A172 (cell line): ENCODE data around the gene ENTPD8. TPM values are rescaled to one million over a fixed set of nuclear protein-coding genes. Genes with fewer than 3 reads are reported as not detected.
"Not testable (repeated sequence)": the region's sequence is repeated elsewhere in the genome, so short reads cannot be mapped to it uniquely, and the experiment has no call there.

Experiments
- DNase-seq: peaks from one replicate; pipeline ENCODE4 v3.0.0-alpha.2; 2015; ENCODE audit warnings: low spot score
- total RNA-seq: library from RNA; depleted of rRNA; stranded (reverse); fragments of >200 nt; shearing (Covaris generic); gene quantifications from 2 replicates; pipeline ENCODE4 v1.2.3, GENCODE V29; 2014

The ENTPD8 gene
- total RNA-seq, 1 experiment from 2014 or later, result 0.83 TPM

DNA sequence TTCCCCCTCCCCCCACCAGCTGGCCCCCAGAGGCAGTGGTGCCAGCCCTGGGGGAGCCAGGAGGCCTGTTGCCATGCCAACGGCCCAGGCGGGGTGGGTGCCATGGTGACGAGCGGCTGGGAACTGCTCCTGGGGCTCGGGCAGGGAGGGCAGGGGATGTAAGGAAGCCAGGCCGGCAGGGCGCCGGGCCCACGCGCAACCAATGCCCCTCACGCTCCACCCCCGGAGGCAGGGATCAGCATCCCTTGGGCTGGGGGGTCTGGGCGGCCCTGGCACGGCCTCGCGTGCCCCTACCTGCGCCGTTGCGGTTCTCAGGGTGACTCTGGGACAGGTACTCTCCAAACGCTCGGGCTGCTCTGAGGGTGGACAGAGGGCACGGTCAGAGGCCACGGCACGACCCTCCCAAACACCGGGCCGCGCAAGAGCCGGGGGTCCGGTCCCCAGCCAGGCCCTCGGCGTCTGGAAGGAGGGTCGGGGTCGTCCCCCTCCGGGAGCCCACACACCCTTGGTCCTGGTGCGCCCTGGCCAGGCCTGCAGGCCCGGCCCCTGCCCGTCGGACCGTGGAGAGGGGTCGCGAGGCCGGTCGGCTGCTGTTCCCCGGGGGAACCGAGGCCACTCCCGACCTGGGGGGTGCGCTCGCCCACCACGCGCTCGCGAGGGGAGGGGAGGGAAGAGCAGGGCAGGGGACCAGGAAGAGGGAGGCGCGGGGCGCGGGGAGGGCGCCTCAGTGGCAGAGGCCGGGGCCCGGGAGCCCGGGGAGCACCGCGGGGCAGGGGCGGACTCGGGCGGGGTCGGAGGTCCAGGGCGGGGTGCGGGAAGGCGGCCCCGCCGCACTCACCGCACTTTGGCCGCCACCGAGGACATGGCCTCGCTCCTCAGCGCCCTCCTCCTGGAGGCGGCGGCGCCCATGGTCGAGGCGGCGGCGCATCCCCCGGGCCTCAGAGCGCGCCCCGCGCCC, 17.3 kb upstream of the ENTPD8 start:
- DNase-seq, result no peak

DNA sequence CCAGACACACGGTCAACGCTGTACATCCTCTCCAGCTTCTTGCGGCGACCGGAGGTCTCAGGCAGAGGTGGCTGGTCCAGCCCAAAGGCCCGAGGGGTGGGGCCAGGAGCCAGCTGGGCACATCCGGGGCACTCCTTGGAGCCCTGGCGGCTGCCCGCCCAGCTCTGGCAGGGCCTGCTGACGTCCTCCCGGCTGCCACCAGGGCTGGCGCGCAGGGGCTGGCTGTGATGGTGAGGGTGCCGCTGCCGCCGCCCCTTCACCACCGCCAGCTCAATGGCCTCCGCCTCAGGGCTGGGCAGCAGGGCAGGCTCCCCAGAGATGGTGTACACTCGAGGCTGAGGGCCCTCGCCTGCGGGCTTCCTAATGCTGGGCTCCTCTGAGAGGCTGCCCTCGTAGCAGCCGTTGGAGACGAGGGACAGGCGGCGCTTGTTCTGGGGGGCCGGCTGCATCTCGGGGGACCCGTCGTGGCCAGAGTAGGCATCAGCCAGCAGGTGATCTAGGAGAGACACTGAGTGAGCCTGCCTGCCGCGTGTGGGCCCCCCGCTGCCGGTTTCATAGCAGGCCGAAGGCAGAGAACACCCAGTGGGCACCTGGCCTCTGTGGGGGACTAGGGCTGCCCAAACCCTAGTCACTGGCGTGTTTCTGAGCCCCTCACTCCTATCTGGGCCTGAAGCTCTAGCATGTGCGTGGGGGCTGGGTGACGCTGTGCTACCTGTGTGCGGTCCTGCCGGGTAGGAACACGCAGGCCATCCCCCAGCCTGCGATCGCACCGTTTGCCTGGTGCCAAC, 16.4 kb upstream of the ENTPD8 start:
- DNase-seq, result no peak

DNA sequence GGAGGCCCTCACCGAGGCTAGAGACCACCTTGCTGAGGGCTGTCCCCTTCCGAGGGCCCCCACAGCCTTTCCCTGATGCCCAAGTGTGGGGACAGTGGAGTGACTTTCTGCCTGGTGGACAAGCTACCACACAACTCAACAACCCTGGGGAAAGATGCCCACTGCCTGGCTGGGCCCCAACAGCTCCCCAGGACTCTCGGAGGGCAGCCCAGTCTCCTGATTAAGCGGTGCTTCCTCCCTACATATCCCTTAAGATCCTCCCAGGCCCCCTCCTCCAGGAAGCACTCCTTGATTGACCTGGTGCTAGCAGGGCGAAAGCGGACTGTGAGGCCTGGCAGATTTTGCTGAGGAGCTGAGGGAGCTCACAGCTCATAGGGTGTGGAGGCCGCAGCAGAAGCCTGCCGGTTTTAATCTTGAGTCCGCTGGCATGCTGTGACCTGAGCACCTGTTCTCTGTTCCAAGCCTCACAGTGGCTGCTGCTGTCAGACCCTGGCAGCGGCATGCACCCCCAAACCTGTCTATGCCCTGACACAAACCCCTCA, 15.8 kb upstream of the ENTPD8 start:
- no peak for DNase-seq

DNA sequence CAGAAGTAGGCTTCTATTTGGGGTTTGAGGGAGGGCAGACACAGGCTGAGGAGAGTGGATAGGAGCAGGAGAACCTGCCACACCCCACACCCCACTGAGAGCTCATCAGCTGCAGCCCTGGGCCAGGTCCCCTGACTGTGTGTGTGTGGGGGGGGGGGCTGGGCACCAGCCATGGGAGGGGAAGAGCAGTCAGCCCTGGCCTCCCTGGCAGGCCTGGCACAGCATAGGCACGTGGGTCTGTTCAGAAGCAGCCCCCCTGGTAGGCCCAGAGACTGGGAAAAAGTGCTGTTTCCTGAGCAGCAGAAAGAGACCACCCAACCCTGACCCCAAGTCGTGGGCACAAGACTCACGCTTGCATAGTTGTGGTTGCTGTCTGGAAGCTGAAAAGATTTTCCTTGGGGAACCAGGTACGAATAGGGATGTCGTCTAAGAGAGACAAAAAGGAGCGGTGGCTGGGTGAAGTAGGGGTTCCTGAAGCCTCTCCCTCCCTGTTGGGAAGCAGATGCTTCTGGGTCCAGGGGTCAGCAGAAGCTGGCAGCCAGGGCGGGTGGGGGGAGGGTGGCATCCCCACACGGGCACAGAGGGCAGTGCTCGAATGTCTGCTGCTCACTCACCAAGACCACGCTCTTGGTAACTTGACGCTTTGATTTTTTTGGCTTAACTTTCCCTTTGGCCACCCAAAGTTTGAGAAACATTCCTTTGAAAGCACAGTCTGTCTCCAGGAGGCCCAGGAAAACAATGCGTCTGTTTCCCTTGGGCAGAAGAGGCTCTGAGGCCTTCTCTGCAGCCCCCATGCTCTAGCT, 15.1 kb upstream of the ENTPD8 start:
- DNase-seq, result no peak

DNA sequence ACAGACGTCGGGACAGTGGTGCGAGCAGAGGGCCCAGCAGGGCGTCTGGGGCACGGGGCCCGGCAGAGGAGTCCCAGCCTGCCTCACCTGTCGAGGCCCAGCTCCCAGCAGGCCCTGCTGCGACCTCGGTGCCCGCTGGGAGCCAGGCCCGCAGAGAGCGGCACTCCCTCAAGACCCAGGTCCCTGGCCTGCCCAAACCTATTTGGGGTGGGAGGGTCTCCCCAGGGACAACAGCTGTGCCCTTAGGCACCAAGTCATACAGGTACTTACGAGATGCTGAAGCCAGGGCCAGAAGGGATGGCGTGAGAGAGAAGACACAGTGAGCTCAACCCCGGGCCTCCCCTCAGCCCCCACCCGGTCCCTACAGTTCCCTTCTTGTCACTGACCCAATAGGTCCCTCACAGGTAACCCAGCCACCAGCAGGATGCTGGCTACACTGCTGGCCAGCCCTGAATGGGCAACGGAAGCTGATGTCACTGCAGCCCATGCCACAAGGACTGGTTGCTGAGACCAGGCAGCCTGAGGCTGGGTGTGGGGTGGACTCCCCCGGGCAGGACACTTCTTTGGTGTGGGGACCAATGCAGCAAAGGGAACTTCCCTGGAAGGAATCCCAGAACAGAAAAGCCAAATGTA, 14.3 kb upstream of the ENTPD8 start:
- no peak for DNase-seq

DNA sequence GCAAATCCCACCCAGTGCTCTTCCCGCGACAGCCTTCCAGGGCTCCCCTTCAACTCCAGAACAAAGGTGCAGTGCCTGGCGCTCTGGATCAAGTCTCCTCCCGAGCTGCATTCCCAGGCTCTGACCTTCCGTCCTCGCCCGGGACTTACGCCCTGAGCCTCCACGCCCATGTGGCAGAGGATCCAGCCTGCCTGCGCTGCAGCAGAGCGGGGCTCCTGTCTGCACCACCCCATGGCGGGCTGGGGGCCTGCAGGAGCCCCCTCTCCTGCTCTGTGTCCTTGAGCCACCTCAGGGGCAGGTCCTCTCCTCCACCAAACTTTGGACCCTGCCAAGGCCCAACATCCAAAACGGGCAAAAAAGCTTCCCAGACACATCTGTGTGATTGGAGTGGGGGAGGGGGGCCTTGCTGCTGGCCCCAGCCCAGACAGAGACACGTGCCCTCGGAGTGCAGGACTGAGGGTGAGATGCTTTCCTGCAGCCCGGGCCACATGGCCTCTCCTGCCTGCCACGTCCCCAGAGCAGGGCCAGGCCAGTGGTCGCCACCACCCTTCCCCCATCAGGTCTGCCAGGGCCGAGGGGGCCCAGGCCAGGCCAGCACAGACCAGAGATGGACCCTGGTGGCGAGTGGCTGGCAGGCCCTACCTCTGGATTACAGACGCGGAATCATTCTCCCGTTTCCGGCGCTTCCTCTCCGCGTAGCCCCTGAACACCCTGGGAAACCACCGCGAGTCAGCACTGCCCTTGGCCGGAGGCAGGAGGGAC, 13.6 kb upstream of the ENTPD8 start:
- DNase-seq, result no peak

DNA sequence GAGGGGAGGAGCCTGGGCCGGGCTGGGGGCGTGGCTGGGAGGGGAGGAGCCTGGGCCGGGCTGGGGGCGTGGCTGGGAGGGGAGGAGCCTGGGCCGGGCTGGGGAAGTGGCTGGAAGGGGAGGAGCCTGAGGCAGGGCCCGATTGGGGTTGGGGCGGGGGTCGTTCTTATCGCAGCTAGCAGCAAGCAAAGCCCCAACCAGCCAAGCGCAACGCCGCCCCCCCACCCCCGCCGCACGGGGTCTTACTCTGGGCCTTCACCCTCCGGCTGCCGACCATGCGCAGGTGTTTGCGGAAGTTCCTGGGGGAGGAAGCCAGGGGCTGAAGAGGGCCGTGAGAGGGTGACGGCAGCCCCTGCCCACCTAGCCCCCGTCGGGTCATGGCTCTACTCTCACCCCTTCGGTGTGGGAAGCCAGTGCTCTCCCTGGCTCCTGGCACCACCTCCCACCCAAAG, 13.0 kb upstream of the ENTPD8 start:
- DNase-seq, result no peak

DNA sequence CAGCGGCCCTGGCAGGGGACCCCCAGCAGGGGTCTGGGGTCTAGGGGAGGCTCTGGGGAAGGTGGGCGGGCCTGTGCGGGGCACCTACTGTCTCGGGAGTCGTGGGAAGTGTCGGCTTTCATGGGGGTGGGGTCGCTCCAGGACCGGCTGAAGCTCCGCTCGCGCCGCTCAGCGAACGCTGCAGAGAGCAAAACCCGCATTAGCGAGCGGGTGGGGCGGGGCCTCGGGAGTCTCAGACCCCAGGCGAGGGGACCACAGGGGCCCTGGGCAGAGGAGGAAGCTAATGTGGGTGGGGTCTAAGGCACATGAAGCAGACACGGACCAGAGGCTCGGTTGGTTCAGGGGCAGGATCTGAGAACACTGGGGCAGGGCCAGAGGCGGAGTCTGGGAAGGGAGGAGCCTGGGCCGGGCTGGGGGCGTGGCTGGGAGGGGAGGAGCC, 12.5 kb upstream of the ENTPD8 start:
- no peak for DNase-seq

DNA sequence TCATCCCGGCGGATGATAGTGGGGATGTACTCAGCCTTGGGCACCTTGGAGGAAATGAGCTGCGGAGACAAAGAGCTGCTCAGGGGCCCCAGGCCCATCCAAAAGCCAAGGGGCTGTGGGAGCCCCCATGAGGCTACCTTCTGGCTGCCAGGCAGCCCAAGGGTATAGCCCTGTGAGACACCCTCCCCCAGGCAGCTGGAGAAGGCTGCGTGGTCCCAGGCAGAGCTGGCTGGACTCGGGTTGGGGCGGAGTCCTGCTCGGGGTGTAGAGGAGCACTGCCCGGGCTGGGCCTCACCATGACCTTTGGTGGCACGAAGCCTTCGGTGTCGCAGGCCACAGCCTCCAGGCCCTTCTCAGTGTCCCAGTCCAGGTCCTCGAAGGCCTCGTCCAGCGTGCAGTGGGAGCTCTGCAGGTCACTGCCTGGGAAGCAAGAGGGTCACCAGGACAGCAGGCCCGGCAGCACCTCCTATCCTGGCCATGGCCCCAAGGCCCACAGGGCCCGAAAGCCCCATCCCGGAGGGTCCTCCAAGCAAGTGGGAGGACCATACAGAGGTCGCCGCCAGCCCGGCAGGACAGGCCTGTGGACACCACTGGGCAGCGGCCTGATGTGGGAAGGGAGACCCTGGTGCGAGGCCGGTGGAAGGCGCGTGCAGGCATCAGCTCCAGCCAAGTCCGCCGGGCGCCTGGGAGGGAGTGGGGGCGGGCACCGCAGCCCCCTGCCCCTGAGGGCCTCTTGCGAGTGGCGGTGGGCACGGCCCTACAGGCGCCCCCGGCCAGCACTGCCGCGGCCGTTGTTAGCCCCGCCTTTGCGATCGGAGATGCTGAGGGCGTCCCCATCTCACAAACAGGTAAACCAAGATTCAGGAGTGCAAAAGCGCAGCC, 11.8 kb upstream of the ENTPD8 start:
- no peak for DNase-seq

DNA sequence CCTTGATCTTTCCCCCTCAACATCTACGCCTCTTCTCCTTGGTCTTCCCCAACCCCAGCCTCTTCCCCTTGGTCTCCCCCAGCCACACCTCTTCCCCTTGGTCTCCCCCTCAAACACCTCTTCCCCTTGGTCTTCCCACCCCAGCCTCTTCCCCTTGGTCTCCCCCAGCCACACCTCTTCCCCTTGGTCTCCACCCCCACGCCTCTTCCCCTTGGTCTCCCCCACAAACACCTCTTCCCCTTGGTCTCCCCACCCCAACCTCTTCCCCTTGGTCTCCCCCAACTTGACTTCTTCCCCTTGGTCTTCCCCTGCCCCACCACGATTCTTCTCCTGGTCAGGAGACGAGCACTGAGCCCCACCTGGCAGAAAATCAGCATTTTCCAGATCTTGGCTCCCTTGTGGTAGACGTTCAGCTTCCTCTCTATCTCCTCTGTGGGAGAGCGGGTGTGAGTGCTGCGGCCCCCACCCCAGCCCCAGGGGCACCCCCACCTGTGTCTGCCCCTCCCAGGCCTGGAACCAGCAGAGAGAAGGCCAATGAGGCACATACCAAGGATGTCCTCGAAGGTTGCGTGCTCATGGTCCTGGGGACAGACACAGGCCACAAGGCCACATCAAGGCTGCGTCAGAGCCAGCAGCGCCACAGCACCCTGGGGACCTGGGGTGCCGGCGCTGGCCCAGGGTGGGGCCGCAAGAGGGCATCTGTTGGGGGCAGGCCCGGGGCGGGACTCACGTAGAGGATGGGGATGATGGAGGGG, 11.0 kb upstream of the ENTPD8 start:
- no peak for DNase-seq

DNA sequence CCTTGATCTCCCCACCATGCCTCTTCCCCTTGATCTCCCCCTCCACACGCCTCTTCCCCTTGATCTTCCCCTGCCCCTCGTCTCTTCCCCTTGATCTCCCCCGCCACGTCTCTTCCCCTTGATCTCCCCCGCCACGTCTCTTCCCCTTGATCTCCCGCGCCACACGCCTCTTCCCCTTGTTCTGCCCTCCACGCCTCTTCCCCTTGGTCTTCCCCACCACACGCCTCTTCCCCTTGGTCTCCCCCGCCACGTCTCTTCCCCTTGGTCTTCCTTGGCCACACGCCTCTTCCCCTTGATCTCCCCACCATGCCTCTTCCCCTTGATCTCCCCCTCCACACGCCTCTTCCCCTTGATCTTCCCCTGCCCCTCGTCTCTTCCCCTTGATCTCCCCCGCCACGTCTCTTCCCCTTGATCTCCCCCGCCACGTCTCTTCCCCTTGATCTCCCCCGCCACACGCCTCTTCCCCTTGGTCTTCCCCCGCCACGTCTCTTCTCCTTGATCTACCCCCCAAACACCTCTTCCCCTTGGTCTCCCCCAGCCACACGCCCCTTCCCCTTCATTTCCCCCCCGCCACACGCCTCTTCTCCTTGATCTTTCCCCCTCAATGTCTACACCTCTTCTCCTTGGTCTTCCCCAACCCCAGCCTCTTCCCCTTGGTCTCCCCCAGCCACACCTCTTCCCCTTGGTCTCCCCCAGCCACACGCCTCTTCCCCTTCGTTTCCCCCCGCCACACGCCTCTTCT, 10.3 kb upstream of the ENTPD8 start:
- not testable (repeated sequence) for DNase-seq

DNA sequence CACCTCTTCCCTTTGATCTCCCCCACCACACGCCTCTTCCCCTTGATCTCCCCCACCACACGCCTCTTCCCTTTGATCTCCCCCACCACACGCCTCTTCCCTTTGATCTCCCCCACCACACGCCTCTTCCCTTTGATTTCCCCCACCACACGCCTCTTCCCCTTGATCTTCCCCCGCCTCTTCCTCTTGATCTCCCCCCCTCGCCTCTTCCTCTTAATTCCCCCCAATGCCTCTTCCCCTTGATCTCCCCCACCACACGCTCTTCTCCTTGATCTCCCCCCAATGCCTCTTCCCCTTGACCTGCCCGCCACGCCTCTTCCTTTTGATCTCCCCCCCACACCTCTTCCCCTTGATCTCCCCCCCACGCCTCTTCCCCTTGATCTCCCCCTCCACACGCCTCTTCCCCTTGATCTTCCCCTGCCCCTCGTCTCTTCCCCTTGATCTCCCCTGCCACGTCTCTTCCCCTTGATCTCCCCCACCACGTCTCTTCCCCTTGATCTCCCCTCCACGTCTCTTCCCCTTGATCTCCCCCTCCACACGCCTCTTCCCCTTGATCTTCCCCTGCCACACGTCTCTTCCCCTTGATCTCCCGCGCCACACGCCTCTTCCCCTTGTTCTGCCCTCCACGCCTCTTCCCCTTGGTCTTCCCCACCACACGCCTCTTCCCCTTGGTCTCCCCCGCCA, 9.5 kb upstream of the ENTPD8 start:
- DNase-seq, result not testable (repeated sequence)

DNA sequence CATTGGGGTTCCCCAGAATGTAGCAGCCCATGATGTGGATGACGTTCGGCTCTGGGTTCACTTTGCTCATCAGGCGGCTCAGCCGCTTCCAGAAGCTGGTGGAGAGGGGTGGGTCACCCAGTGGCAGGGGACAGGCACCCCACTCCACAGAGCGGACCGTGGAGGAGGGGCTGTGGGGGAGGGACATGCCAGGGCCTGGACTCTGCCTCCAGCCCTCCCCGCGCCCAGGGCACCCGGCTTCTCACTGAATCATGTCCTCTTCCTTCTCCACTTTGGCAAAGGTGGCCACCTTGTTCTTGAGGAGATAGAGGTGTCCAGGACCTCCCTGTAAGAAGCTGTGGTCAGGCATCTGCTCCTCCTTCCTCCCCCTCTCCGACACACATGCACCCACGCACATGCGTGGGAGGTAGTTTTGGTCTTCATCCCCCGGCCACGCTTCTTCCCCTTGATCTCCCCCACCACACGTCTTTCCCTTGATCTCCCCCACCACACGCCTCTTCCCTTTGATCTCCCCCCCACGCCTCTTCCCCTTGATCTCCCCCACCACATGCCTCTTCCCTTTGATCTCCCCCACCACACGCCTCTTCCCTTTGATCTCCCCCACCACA, 8.9 kb upstream of the ENTPD8 start:
- no peak for DNase-seq

DNA sequence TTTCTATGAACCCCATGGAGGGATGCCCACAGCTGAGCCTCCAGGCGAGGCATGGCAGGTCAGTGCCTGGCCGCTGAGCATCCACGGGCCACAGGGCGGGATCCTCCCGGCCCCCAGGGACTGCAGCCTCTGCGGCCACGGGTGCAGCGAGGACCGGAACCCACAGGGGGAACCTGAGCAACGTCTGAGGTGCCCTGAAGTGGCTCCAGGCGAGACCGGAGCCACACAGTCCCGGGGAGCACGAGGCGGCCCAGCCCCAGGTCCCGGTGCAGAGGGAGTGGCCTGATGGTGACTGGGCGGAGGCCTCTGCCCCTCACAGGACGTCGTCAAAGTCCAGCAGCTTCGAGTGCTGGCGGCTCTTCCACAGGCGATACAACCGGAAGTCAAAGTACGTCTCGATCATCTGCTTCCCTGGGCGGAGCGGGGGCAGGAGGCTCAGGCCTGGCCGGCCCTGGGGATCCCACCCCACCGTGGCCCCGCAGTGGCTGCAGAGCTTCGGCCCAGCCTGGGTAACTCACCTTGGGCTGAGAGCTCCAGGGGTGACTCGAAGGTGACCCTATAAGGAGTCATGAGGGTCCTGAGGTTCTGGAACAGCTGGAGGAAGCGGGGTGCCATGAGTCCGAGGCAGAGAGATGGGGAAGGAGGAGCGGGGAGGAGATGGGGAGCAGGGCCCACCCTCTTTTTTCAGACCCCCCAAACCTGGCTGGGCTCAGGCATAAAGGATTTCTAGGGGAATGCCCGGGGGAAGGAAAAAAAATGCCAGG, 8.1 kb upstream of the ENTPD8 start:
- no peak for DNase-seq

DNA sequence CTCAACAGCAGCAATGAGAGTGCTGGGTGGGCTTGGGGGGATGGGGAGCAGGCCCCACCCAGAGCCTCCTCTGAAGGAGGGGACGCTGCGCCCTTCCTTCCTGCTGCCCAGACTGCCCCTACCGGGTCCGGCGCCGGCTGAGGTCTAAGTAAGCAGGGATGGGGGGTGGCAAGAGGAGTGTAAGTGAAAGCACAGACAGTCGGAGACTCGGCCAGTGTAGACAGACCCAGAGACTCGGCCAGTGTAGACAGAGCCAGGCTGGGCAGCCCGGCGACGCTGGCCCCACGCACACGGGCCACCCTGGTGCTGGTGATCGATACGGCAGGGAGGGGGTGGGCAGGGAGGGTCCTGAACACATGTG, 7.4 kb upstream of the ENTPD8 start:
- no peak for DNase-seq
